HL-60 (cell line): ENCODE data around the gene GLMP.

ENCODE experiments used
- CTCF ChIP-seq: IDR thresholded peaks from one replicate; pipeline ENCODE4 v1.5.1; 2011; ENCODE audit warnings: low read length, control low read depth, inconsistent platforms; ENCODE audit not compliant: insufficient read depth
- GABPA ChIP-seq: IDR thresholded peaks from 2 replicates; pipeline ENCODE4 v1.6.1; 2012; ENCODE audit warnings: low read depth
- POLR2AphosphoS5 ChIP-seq: IDR thresholded peaks from 2 replicates; pipeline ENCODE4 v1.6.1; 2012; ENCODE audit warnings: low read depth
- REST ChIP-seq: IDR thresholded peaks from 2 replicates; pipeline ENCODE4 v1.6.1; 2012; ENCODE audit warnings: low read depth; ENCODE audit not compliant: insufficient replicate concordance
- SPI1 ChIP-seq: IDR thresholded peaks from 2 replicates; pipeline ENCODE4 v1.6.1; 2012; ENCODE audit warnings: low read depth, mild to moderate bottlenecking, borderline replicate concordance

- TF ChIP-seq CTCF (no peak), POLR2AphosphoS5 (no peak), REST (no peak), GABPA (no peak), SPI1 (no peak)
These were observed 37.8 kb downstream of the GLMP start for GRCh38 chr1:156257711-156258110.
